Measurements from ENCODE around the gene ZNF772.
A peak's percentile ranks its signal among the peaks of the same experiment; 100 is the strongest.

Gene ZNF772

GRCh38 chr19:57435062-57435978 is 42.0 kb downstream of the ZNF772 start, which contains the start of gene ZNF749:
Gene ZNF749 (plus strand): TSS chr19:57435325. CDS start chr19:57435579, 254 bp downstream.
- DNase-seq = peak; percentile 98

DNA sequence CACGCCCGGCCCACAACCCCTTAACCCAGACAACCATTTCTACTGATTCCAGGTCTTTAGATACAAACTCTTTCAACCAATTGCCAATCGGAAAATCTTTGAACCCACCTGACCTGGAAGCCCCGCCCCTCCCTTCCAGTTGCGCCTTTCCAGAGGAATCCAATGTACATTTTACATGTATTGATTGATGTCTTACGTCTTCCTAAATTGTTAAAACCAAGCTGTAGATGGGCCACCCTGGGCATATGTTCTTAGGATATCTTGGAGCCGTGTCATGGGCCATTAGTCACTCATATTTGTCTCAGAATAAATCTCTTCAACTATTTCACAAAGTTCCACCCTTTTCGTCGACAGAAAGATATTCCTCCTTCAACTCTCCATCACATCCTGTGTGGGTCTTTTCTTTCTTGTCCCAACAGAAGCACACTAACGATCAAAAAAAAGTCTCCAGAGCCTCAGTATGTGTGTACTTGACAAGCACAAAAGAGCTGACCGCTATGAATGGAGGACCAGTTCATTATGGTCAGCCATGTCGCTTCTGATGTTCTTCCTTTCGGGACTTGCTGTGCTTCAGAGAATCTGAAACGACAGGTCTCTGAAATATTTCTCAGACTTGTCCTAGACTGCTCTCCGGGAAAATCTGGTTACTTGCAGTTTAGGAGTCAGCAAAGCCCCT is 42.8 kb downstream of the ZNF772 start:
- DNase-seq = no peak

- DNase-seq = no peak
Observed at GRCh38 chr19:57421037-57421436, 56.3 kb downstream of the ZNF772 start.

- no peak for DNase-seq
Observed at GRCh38 chr19:57419439-57419838, 57.9 kb downstream of the ZNF772 start.
